GM12875 (cell line): ENCODE results near the gene PDE6A.
"Not testable (repeated sequence)": the region's sequence is repeated elsewhere in the genome, so short reads cannot be mapped to it uniquely, and the experiment has no call there.

Source experiments
- H3K4me3 ChIP-seq: one replicate; pipeline ENCODE4 v1.5.1; 2011; ENCODE audit warnings: low read depth, low read length, control low read depth
- CTCF ChIP-seq: IDR thresholded peaks from 2 replicates; pipeline ENCODE4 v1.5.1; 2011; ENCODE audit warnings: low read depth, mild to moderate bottlenecking, control low read depth, inconsistent platforms, low read length, moderate library complexity, borderline replicate concordance; ENCODE audit not compliant: insufficient read depth

PDE6A gene

GRCh38 chr5:149883550-149883949 lies 61.0 kb downstream of the PDE6A start:
- no peak overlapping the region for H3K4me3 ChIP-seq
- TF ChIP-seq CTCF: no peak

GRCh38 chr5:149882633-149883032 lies 62.0 kb downstream of the PDE6A start:
- not testable (repeated sequence) for H3K4me3 ChIP-seq

- no peak overlapping the region for H3K4me3 ChIP-seq
- TF ChIP-seq CTCF: no peak
Measured at GRCh38 chr5:149881874-149882273, 62.7 kb downstream of the PDE6A start.

- TF ChIP-seq CTCF: no peak
- H3K4me3 ChIP-seq: no peak overlapping the region
Measured at GRCh38 chr5:149881069-149881622, 63.4 kb downstream of the PDE6A start.

GRCh38 chr5:149879593-149879992 lies 65.0 kb downstream of the PDE6A start:
- H3K4me3 ChIP-seq: not testable (repeated sequence)

GRCh38 chr5:149878371-149878770 lies 66.2 kb downstream of the PDE6A start:
- TF ChIP-seq CTCF: no peak
- no peak overlapping the region for H3K4me3 ChIP-seq

- no peak for TF ChIP-seq CTCF
Measured at GRCh38 chr5:149873896-149874295, 70.7 kb downstream of the PDE6A start.

GRCh38 chr5:149872351-149873040 lies 72.1 kb downstream of the PDE6A start:
- H3K4me3 ChIP-seq: no peak overlapping the region
- TF ChIP-seq CTCF: no peak

More at GRCh38 chr5:149873896-149874295, 70.7 kb downstream of the PDE6A start:
- no peak overlapping the region for H3K4me3 ChIP-seq
